SK-N-SH (cell line): ENCODE results near the gene SUFU.

Source experiments
- CTCF ChIP-seq: fragments of 200-600 bp; sonication (generic); IDR thresholded peaks from 2 replicates; pipeline ENCODE4 v1.6.1; 2017; ENCODE audit warnings: antibody characterized with exemption, mild to moderate bottlenecking, moderate library complexity
- EZH2phosphoT487 ChIP-seq: fragments of 200-600 bp; sonication (generic); IDR thresholded peaks from 2 replicates; pipeline ENCODE4 v1.6.1; 2017; ENCODE audit warnings: low read depth, mixed run types, mild to moderate bottlenecking, antibody characterized with exemption, moderate library complexity, borderline replicate concordance
- JUND ChIP-seq: IDR thresholded peaks from 2 replicates; pipeline ENCODE4 v1.4.0; 2012
- MAX ChIP-seq: IDR thresholded peaks from 2 replicates; pipeline ENCODE4 v1.4.0; 2012; ENCODE audit warnings: low read depth
- MEF2A ChIP-seq: IDR thresholded peaks from 2 replicates; pipeline ENCODE4 v1.4.0; 2012; ENCODE audit warnings: low read depth, borderline replicate concordance
- MXI1 ChIP-seq: IDR thresholded peaks from 2 replicates; pipeline ENCODE4 v1.6.1; 2012; ENCODE audit warnings: mild to moderate bottlenecking, low read depth, low read length, improper control_type of control experiment
- NRF1 ChIP-seq: IDR thresholded peaks from 2 replicates; pipeline ENCODE4 v1.6.1; 2012; ENCODE audit warnings: low read depth, mild to moderate bottlenecking, low read length
- POLR2AphosphoS5 ChIP-seq: IDR thresholded peaks from 2 replicates; pipeline ENCODE4 v1.6.1; 2012; ENCODE audit warnings: low read depth, low read length
- SIN3A ChIP-seq: IDR thresholded peaks from 2 replicates; pipeline ENCODE4 v1.6.1; 2012; ENCODE audit warnings: low read depth, mild to moderate bottlenecking, low read length, moderate library complexity, borderline replicate concordance
- TAF1 ChIP-seq: IDR thresholded peaks from 2 replicates; pipeline ENCODE4 v1.6.1; 2012; ENCODE audit warnings: low read depth, mild to moderate bottlenecking, low read length, moderate library complexity, borderline replicate concordance
- TEAD4 ChIP-seq: IDR thresholded peaks from 2 replicates; pipeline ENCODE4 v1.4.0; 2012; ENCODE audit warnings: mild to moderate bottlenecking, borderline replicate concordance; ENCODE audit not compliant: insufficient read depth
- ZBTB33 ChIP-seq: IDR thresholded peaks from 2 replicates; pipeline ENCODE4 v1.4.0; 2012; ENCODE audit warnings: low read depth, borderline replicate concordance

DNA sequence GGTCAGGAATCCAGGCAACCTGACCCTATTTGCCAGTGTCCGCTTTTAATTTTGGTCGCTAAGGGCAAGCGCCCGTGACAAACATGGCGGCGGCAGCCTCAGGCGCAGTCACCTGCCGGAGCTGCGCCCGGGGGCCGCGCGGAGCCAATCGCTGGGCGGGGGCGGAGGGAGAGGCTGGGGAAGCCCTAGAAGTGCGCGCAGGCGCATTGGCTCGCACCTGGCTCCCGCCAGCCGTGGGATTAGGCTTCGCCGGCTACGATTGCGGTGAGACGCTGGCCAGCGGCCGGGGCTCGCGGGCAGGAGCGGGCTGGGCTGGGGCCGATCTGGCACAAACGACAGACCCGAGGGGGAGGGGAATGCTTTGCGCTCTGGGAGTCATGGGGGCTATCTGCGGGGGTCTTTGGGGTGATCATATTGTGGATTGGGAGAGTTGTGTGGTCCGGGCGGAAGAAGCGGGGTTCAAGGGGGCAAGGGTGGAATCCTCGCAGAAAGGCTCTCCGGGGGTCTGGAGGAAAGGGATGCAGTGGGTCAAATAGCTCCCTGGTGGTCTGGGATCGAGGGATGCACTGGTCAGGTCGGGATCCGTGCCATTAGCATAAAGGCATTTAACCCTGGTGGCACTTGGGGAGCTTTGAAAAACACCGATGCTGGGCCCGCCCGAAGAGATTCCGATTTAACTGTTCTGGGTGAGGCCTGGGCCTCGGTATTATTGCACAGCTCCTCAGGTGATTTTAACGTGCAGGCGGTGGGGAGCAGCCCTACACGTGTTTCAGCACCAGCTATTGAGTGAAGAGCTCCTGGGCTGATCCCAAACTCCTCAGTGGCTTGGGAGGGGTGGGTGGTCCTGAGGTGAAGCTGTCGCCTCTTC, 42.4 kb upstream of the SUFU start:
- TF ChIP-seq MXI1 (peak; percentile 54; the same call in 1 of the 2 replicates), CTCF (no peak), MAX (peak; percentile 52; the same call in 1 of the 2 replicates), MEF2A (no peak), TAF1 (peak; percentile 78), NRF1 (peak; percentile 76), TEAD4 (no peak), ZBTB33 (no peak), JUND (no peak), EZH2phosphoT487 (no peak), SIN3A (no peak), POLR2AphosphoS5 (0 out of 2 replicates have a peak, but pooled peaks have one; percentile 23)
